Measurements from ENCODE around the gene GRM1.

GRM1 gene

DNA sequence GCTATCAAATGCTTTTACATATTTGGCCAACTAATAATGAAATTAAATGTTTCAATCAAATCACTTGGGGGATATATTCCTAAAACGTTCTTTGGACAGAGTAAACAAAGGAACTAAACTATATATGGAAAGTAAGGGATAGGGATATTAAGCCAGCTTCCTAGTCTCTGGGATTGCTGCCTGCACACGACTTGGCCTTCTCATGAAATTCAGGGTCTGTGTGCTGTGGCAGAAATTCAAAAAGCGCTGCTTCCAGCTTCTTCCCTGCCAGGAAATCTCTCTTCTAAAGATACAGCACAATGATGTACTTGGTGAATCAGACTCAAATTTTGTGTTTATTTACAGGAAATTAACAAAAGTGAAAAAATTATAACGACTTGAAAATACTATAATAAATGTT is 308.5 kb downstream of the GRM1 start:
- no peak for DNase-seq

DNA sequence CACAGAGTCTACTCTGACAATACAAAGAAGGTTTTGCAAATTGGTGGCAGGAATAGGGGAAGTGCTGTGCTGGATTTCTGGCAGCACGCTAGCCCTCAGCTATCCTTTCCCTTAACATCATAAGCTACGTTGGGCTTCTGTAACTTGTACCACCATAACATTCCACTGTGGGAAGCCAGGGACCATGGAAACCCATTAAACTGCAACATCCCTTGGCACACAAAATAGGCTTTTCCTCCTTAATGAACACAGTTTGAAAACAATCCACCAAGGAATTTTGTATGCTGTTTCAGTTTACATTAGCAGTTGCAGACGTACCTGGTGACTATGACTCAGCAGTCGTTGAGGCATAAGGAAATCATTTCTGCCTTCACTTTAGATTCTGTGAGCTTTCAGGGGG is 310.9 kb downstream of the GRM1 start:
- no peak for DNase-seq

DNA sequence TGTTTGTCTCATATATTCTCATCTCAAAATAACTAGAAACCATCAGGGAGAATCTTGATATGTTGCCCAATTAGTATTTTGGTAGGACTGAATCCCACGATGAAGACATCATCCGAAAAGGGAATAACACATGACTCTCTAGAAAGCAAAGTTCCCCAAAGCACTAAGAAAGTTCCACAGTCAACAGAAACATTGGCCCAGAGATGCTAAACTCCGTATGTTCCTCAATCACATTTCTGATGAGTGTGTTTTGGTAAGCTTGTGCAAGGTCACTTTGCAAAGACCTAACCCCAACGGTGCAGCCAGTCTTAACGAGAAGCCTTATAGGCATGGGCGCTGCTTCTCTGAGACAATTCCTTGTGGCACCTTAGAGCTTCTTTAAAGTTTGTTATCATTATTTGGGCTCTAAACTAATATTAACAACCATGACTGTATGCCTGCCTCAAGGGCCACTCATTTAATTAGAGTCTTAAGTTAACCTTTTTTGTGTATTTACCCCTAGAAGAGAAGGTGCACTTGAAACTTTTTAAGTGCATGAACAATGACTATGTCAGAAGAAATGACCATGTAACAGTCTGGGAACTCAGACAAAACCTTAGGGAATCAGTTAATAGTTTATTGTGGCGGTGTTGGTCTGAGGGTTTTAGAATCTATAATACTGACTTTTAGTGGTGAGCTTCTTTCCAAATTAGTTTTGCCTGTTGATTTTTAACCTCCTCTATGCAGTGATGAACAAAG is 312.8 kb downstream of the GRM1 start:
- no peak for DNase-seq

DNA sequence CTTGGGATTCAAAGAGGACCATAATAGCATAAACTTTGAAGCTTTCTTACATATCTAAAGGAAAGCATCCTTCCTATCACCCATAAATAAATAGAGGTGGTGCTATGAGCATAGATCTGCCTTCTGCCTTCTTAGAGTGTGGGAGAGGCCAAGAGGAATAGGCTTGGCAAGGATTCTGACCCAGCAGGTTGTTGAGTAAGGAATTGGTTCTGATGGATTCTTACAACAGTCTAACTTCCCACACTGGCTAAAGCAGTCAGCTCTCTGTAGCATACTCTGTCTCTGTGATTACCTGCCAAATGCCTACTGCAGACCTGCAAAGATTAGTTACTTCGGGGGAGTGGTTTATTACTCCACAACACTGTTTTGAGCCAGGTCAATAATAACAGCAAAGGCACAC is 316.7 kb downstream of the GRM1 start:
- no peak for DNase-seq

- no peak for DNase-seq
Observed at GRCh38 chr6:146347090-146347489, 318.2 kb downstream of the GRM1 start.

- no peak for DNase-seq
Observed at GRCh38 chr6:146347690-146348089, 318.8 kb downstream of the GRM1 start.

DNA sequence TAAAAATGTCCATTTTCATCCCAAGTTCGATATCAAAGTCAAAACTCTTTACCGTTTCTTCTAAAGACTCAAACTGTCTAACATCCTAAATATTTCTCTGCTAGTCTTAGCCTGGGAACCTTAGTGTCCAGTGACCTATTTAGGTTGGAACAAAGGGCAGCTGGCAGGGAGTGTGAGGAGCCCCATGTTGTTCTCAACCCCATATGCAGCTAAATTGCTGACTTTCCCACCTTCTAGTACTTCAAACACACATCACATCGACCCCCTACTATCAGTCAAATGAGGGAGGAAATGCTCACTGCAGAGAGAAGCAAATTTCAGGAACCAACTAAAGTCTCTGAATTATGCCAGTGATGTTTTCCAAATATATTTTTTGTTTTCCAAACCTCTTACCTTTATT is 322.2 kb downstream of the GRM1 start:
- DNase-seq: no peak

GRCh38 chr6:146352163-146352562 is 323.3 kb downstream of the GRM1 start:
- DNase-seq: no peak

DNA sequence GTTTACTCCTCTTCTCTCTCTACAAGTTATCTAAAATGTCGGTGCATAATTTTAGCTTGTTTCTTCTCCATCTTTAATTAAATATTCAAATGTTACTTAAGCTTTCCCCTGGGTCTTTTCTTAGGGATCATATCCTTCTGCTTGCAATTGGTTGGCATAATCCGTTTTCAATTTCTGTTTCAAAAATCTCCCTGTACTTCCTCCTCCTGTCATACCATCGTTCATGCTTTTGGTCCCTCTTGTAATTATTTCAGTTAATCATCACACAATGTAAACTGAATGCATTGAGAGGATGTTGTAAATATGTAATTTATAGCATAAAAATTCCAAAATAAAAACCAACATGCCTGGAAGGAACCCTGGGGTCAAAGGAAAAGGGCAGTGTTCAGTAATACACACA is 325.6 kb downstream of the GRM1 start:
- no peak for DNase-seq

- DNase-seq: no peak
Observed at GRCh38 chr6:146355521-146356100, 326.7 kb downstream of the GRM1 start.

DNA sequence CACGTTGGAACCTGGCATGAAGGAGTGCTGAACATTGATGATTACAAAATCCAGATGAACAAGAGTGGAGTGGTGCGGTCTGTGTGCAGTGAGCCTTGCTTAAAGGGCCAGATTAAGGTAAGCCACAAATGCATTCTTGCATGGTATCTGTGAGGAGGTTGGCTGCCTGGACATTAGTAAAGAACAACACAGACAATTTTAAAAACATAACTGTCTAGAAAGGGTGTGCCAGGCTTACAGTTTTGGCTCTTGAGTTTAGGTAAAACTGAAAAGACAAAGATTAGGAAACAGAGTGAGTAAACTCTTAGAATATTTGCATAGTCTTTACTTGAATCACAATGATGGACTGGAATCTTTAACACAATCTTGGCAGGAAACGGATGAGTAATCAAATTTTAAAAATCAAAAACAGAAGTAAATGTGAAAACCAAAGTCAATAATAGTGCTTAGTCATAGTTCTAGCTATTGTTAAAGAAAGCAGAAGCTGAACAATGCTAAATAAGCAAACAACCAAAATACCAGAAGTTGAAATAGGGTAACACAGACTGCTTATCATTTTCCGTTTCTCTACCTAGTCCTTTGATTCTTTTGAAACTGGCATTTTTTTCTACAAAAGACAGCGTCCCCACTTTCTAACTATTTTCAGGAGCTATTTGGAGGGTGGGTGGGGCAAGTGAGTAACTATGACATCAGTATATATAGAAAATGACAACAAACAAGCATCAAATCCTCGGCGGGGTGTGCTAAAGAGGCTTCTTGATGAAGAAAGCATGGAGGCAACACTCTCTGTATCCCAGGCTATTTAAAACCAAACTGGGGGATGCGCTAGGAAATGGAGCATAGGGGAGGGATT is 328.9 kb downstream of the GRM1 start:
- DNase-seq: no peak

GRCh38 chr6:146358431-146359046 is 329.7 kb downstream of the GRM1 start:
- DNase-seq: no peak

DNA sequence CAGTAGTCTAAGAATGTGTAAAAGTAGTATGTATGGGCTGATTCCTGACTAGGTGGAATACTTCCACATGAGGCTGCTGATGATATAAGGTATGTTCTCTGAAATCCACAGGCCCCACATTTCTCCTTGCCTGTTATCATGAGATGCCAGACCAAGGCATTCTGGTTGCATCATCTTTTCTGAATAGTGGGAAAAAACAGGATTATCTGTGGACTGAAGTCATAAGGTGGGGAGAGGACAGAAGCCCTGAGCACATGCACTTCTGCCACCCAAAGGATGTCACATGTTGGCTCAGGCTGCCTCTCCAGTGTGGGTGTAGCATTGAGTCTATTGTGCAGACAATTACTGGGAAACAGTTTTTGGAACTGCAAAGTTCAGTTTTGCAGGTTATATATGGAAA is 330.3 kb downstream of the GRM1 start:
- no peak for DNase-seq

DNA sequence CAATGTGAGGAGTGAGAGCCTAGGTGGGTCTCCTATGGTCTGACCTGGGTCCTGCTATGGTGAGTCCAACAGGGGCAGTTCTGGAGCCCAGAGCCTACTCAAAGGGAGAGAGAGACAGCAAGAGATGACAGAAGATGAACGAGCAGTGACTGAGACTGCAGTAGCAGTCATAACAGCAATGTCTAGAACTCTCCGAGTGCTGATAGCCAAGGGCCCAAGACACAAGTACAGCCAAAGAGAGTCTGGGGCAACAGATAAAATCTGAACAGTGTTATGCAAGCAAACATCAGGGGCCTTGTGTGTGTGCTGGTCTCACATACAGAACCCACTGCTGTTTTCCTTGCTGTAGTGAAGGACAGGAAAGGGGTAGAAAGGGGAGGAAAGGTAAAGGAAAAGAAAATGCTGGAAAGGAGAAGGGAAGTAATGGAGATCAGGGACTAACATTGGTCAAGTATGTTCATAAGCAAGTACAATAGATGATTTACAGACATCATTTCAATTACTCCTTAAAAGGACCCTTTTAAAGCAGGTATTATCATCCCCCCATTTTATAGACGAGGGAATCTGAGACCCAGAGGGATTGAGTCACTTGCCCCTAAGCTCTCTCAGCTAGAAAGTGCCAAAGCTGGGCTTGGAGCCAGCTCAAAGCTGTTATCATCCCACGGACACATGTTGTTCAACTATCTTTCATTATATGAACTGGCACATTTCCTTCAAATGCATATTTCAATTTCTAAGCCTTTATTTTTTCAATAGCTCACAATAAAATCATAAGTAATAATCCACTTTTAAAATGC is 332.5 kb downstream of the GRM1 start:
- no peak for DNase-seq

GRCh38 chr6:146363838-146364607 is 335.2 kb downstream of the GRM1 start:
- DNase-seq: no peak

- no peak for DNase-seq
Observed at GRCh38 chr6:146364816-146365594, 336.1 kb downstream of the GRM1 start.

DNA sequence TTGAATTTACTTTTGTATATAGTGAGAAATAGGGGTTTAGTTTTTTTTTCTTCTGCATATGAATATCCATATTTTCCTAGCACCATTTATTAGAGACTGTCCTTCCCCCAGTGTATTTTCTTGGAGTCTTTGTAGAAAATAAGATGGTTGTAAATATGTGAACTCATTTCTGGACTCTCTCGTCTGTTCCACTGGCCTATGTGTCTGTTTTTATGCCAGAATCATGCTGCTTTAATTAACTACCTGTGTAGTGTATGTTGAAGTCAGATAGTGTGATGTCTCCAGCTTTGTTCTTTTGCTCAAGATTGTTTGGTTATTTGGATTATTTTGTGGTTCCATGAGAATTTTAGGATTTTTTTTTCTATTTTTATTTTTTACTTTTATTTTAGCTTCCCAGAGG is 338.2 kb downstream of the GRM1 start:
- DNase-seq: no peak

- DNase-seq: no peak
Observed at GRCh38 chr6:146369866-146370265, 341.0 kb downstream of the GRM1 start.

DNA sequence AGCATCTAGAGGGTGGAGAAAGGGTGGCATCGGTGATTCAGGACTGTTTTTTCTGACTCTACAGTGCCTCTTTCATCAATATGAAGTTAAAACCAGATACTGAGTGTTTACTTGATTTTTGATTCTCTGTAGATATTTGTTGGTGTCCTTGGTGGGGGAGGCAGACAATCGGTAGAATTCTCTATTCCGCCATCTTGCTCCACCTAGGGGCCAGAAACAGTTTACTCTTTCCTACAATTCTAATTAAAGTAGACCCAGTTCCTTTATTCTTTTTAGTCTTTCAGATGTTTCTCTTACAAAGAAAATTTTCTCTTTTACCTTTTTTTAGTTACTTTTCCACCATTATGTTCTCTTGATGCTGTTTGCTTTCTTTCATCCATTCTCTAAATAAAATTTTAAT is 352.6 kb downstream of the GRM1 start:
- DNase-seq: no peak

DNA sequence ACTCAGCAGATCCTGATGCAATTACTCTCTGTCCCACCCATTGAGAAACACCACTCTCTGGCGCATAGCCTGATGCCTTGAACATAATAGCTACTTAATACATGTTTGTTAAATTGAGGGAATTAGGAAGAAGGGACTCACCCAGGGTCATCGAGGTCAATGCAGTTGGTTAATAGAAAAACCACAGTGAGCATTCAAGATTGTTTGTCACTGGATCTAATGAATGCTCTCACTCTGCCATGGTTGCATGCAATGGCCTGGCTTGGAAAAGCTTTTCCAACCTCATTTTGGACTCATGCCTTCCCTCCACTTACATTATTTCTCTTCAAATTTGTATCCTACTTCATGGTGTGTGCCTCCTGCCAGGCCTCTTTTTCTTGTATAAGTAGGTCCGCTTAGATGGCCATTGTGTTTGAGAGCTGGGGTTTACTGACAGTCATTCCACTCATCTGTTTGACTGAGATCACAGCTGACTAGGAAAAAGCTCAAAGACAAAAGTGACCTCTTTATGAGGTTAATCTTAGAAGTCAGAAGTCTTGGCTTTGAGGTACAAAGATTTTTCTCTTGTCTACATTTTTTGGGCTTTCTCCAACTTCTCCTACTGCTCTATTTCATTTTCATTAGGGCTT is 360.0 kb downstream of the GRM1 start:
- DNase-seq: no peak

GRCh38 chr6:146389740-146390139 is 360.9 kb downstream of the GRM1 start:
- DNase-seq: no peak
